AG09309 (cell line): ENCODE results near the gene ATP6AP1.

Source experiments
- DNase-seq: peaks from one replicate; pipeline ENCODE4 v3.0.0-alpha.2; 2010; ENCODE audit warnings: low read depth
- H3K4me3 ChIP-seq: 2 replicates; pipeline ENCODE4 v1.5.1; 2011; ENCODE audit warnings: mild to moderate bottlenecking, low read depth, low read length, moderate library complexity; ENCODE audit not compliant: control insufficient read depth
- CTCF ChIP-seq: IDR thresholded peaks from 2 replicates; pipeline ENCODE4 v1.5.1; 2011; ENCODE audit warnings: mild to moderate bottlenecking, low read depth, low read length, inconsistent platforms; ENCODE audit not compliant: insufficient read depth, control insufficient read depth; ENCODE audit errors: missing control alignments

ATP6AP1 gene

GRCh38 chrX:154420402-154420756, 8.1 kb upstream of the ATP6AP1 start:
- no peak for DNase-seq

GRCh38 chrX:154426916-154427770, 1.3 kb upstream of the ATP6AP1 start:
- H3K4me3 ChIP-seq, result no peak overlapping the region
- DNase-seq, result no peak
- no peak for TF ChIP-seq CTCF

More at GRCh38 chrX:154420402-154420756, 8.1 kb upstream of the ATP6AP1 start:
- no peak for TF ChIP-seq CTCF
- no peak overlapping the region for H3K4me3 ChIP-seq

GRCh38 chrX:154429711-154430110, 1.2 kb downstream of the ATP6AP1 start:
- no peak for DNase-seq
- H3K4me3 ChIP-seq, result no peak overlapping the region
- no peak for TF ChIP-seq CTCF

GRCh38 chrX:154430479-154430878, 2.0 kb downstream of the ATP6AP1 start:
- TF ChIP-seq CTCF, result no peak
- no peak for DNase-seq
- H3K4me3 ChIP-seq, result no peak overlapping the region

- no peak overlapping the region for H3K4me3 ChIP-seq
- DNase-seq, result no peak
- TF ChIP-seq CTCF, result no peak
Observed at GRCh38 chrX:154430916-154431315, 2.4 kb downstream of the ATP6AP1 start.

GRCh38 chrX:154431341-154431740, 2.9 kb downstream of the ATP6AP1 start:
- H3K4me3 ChIP-seq, result no peak overlapping the region
- TF ChIP-seq CTCF, result no peak
- DNase-seq, result no peak
